GM19099 (cell line): ENCODE data around the gene PRSS50.

Experiments
- POLR2A ChIP-seq: IDR thresholded peaks from 3 replicates; pipeline ENCODE4 v1.6.1; 2011; ENCODE audit warnings: low read depth; ENCODE audit not compliant: insufficient read length; ENCODE audit errors: extremely low read depth

Gene PRSS50

DNA sequence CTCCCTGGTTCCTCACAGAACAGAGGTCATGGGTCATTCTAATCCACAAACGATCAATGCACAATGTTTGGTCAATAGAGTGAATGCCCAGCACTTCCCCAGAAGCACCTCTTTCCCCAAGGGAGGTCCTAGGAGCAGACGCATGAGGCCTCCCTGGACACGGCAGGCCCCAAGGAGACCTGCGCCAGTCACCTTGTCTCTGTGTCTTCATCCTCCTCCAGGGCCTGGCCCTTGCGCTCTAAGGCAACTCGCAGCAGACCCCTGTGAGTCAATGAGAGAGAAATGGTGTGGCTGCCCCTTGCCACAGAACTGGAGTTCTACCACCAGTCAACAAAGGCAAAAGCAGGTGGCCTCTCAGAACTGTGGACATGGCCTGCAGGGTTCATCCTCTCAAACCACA lies 42.2 kb downstream of the PRSS50 start:
- no peak for TF ChIP-seq POLR2A

- no peak for TF ChIP-seq POLR2A
Observed at GRCh38 chr3:46674031-46674845, 43.4 kb downstream of the PRSS50 start.

DNA sequence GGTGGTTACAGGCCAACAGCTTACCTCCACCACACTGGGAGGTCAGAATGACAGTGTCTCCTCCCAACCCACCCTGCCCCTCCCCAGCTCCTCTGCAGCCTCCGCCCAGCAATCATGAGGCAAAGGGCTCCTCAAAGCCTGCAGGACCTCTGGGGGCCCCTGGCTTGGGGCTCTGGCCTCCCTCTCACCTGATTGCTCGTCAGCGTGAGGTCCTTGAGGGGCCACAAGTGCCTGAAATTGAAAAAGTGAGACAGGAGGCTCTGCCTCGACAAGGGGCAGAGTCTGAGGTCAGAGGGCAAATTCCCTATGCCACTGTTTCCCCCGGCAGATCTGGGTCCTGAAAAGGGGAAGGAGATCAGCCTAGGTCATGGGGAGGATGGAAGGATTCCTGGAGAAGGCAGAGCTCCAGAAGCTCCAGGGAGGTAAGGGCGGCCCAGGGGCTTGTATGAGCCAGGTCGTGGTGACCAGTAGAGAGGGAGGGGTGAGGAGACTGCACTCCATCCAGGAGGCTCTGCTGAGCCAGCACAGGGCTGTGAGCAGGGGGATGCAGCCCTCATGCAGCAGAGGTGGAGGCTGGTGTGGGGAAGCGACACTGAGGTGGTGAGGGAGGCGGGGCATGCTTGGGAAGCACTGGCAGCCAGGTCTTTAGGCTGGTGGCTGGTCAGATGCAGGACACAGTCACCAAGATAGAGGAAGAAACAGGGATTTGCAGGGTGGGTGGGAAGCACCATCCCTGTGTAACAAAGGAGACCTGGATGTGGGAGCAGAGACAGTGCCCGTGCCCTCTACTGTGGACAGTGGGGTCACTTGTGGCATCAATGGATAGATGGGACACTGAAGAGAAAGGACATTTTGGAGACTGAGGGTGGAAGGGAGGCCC lies 44.3 kb downstream of the PRSS50 start:
- TF ChIP-seq POLR2A: no peak

- no peak for TF ChIP-seq POLR2A
Observed at GRCh38 chr3:46672349-46672695, 45.3 kb downstream of the PRSS50 start.

- no peak for TF ChIP-seq POLR2A
Observed at GRCh38 chr3:46671541-46672348, 45.9 kb downstream of the PRSS50 start.

- TF ChIP-seq POLR2A: no peak
Observed at GRCh38 chr3:46670891-46671427, 46.7 kb downstream of the PRSS50 start.

GRCh38 chr3:46670000-46670890 lies 47.4 kb downstream of the PRSS50 start:
- TF ChIP-seq POLR2A: no peak

- TF ChIP-seq POLR2A: no peak
Observed at GRCh38 chr3:46669191-46669999, 48.3 kb downstream of the PRSS50 start.

DNA sequence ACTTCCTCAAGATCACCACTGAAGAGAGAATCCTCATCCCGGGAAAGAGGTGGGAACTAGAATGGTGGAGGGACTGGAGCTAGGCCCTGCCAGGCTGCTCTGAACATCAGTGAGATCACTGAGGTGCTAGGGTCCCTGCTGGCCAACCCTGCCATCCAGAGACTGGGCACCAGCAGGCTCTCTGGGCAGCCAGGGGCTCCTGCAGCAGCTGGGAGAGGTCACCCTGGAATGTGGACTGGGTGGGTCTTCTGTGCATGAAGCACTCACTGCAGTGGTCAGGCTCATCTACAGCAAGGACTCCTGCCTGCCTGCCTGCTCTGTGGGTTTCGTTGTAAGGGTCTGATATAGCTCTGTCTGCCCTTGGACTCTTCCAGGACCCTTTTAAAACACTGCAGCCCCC lies 49.1 kb downstream of the PRSS50 start:
- TF ChIP-seq POLR2A: no peak

GRCh38 chr3:46668116-46668515 lies 49.6 kb downstream of the PRSS50 start:
- no peak for TF ChIP-seq POLR2A

GRCh38 chr3:46667657-46668056 lies 50.0 kb downstream of the PRSS50 start:
- no peak for TF ChIP-seq POLR2A

- TF ChIP-seq POLR2A: no peak
Observed at GRCh38 chr3:46667061-46667621, 50.5 kb downstream of the PRSS50 start.

DNA sequence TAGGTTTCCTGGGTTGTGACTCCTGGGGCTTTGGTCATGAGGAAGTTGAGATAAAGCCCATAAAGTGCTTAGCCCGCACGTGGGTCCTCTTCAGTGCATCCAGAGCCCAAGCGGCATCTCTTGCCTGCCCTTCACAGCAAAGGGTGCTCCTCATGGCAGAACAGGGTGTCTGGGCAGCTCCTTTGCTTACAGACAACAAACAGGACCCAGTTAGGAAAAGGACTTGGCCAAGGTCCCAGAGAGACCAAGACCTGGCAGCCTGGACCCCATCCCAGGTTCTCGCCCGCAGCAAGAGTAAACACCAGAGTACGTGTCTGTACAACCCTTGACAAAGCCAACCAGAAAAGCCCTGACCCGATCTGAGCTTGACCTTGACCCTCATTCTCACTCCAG lies 51.2 kb downstream of the PRSS50 start:
- TF ChIP-seq POLR2A: no peak
